Liver (tissue), 9 donors: ENCODE results near the gene RGS7. TPM values are rescaled to one million over a fixed set of nuclear protein-coding genes. Genes with fewer than 3 reads are reported as not detected.

Source experiments
- DNase-seq: peaks from one replicate; pipeline ENCODE4 v3.0.0-alpha.2; 2017; ENCODE audit warnings: low spot score
- H3K27ac ChIP-seq, 2 donors: one replicate each; pipeline ENCODE4 v1.7.0; 2013; ENCODE audit warnings: inconsistent platforms in 2 of 2, low read length in 2 of 2, control low read depth in 1 of 2, low read depth in 1 of 2, mild to moderate bottlenecking in 1 of 2
- H3K27me3 ChIP-seq, 4 donors: one replicate each; pipeline versions ENCODE4 v1.6.1 to v1.7.0; 2013; ENCODE audit warnings: low read length in 3 of 4, inconsistent platforms in 1 of 4, mild to moderate bottlenecking in 1 of 4, moderate library complexity in 1 of 4; ENCODE audit not compliant: control insufficient read depth in 4 of 4, insufficient read depth in 4 of 4
- H3K36me3 ChIP-seq, 4 donors: one replicate each; pipeline versions ENCODE4 v1.6.1 to v1.7.0; 2013; ENCODE audit warnings: low read length in 3 of 4, mild to moderate bottlenecking in 3 of 4, low read depth in 1 of 4, moderate library complexity in 1 of 4; ENCODE audit not compliant: control insufficient read depth in 4 of 4, insufficient read depth in 3 of 4
- H3K4me1 ChIP-seq, 4 donors: one replicate each; pipeline versions ENCODE4 v1.6.1 to v1.7.0; 2013; ENCODE audit warnings: low read length in 3 of 4, mild to moderate bottlenecking in 3 of 4, moderate library complexity in 1 of 4; ENCODE audit not compliant: control insufficient read depth in 4 of 4, insufficient read depth in 4 of 4
- H3K4me3 ChIP-seq, 3 donors: one replicate each; pipeline versions ENCODE4 v1.6.1 to v1.7.0; 2013; ENCODE audit warnings: low read length in 3 of 3, control low read depth in 1 of 3, low read depth in 1 of 3, mild to moderate bottlenecking in 1 of 3
- H3K9ac ChIP-seq, 2 donors: one replicate each; pipeline ENCODE4 v1.7.0; 2013; ENCODE audit warnings: low read length in 2 of 2, mild to moderate bottlenecking in 2 of 2, moderate library complexity in 2 of 2, control low read depth in 1 of 2, low read depth in 1 of 2
- H3K9me3 ChIP-seq, 4 donors: one replicate each; pipeline versions ENCODE4 v1.6.1 to v1.7.0; 2013; ENCODE audit warnings: low read length in 3 of 4; ENCODE audit not compliant: control insufficient read depth in 4 of 4
- EGR1 ChIP-seq, 2 donors: IDR thresholded peaks; 2 replicates each; pipeline ENCODE4 v1.6.1; 2016 to 2018; ENCODE audit warnings: antibody characterized with exemption in 2 of 2, low read depth in 2 of 2
- FOXA1 ChIP-seq: IDR thresholded peaks from 2 replicates; pipeline ENCODE4 v1.6.1; 2016; ENCODE audit warnings: antibody characterized with exemption
- FOXA2 ChIP-seq: IDR thresholded peaks from 2 replicates; pipeline ENCODE4 v1.6.1; 2016; ENCODE audit warnings: antibody characterized with exemption
- GABPA ChIP-seq, 2 donors: IDR thresholded peaks in 1 of 2; conservative IDR thresholded peaks in 1 of 2; 2 replicates each; pipeline ENCODE4 v1.6.1; 2016; ENCODE audit warnings: antibody characterized with exemption in 2 of 2, mild to moderate bottlenecking in 1 of 2, moderate library complexity in 1 of 2
- HNF4A ChIP-seq, 2 donors: conservative IDR thresholded peaks; 2 replicates each; pipeline ENCODE4 v1.6.1; 2016; ENCODE audit warnings: antibody characterized with exemption in 2 of 2, mild to moderate bottlenecking in 2 of 2
- HNF4G ChIP-seq: IDR thresholded peaks from 2 replicates; pipeline ENCODE4 v1.6.1; 2016; ENCODE audit warnings: antibody characterized with exemption
- JUND ChIP-seq, 2 donors: IDR thresholded peaks; 2 replicates each; pipeline ENCODE4 v1.6.1; 2016; ENCODE audit warnings: antibody characterized with exemption in 2 of 2
- NR2F2 ChIP-seq: IDR thresholded peaks from 2 replicates; pipeline ENCODE4 v1.6.1; 2016; ENCODE audit warnings: antibody characterized with exemption
- RAD21 ChIP-seq, 2 donors: IDR thresholded peaks; 2 replicates each; pipeline ENCODE4 v1.6.1; 2016; ENCODE audit warnings: antibody characterized with exemption in 2 of 2, mild to moderate bottlenecking in 2 of 2
- RXRA ChIP-seq, 2 donors: IDR thresholded peaks; 2 replicates each; pipeline ENCODE4 v1.6.1; 2017 to 2018; ENCODE audit warnings: antibody characterized with exemption in 2 of 2, mild to moderate bottlenecking in 1 of 2
- SP1 ChIP-seq: IDR thresholded peaks from 2 replicates; pipeline ENCODE4 v1.6.1; 2018; ENCODE audit warnings: antibody characterized with exemption, mild to moderate bottlenecking
- TAF1 ChIP-seq: conservative IDR thresholded peaks from 2 replicates; pipeline ENCODE4 v1.6.1; 2016; ENCODE audit warnings: antibody characterized with exemption, mild to moderate bottlenecking
- YY1 ChIP-seq: IDR thresholded peaks from 2 replicates; pipeline ENCODE4 v1.6.1; 2016; ENCODE audit warnings: antibody characterized with exemption, mild to moderate bottlenecking
- WGBS: extraction: QIAGEN DNeasy Blood & Tissue Kit; methylation state at CpG from one replicate; pipeline ENCODE4 v1.1.7; 2013; 5-methylcytosine and 5-hydroxymethylcytosine counted together
- polyA plus RNA-seq, 2 donors: library from polyadenylated mRNA; stranded (reverse) in 1 of 2; unstranded in 1 of 2; fragments of 200-250 nt in 1 of 2; fragments of >200 nt in 1 of 2; fragmentation: Nextera tagmentation in 1 of 2; extraction: Ambion mirVana in 1 of 2; gene quantifications; one replicate each; pipeline versions ENCODE4 v1.2.1 to v1.2.3, GENCODE V29; 2013 to 2015
- total RNA-seq, 2 donors: library from RNA; depleted of rRNA; stranded (reverse); fragments of >200 nt; gene quantifications; one replicate each; pipeline ENCODE4 v1.2.3, GENCODE V29; 2014
- TF ChIP-seq, protein P1 (sequence below): IDR thresholded peaks from 2 replicates; pipeline ENCODE4 v1.6.1; 2016; ENCODE audit warnings: antibody characterized with exemption
- TF ChIP-seq, protein P2 (sequence below): fragments of 150-350 bp; IDR thresholded peaks from 2 replicates; pipeline ENCODE4 v1.5.1; 2017; ENCODE audit warnings: improper control_type of control experiment, low read depth, low read length; ENCODE audit not compliant: missing input control
- TF ChIP-seq, protein P3 (sequence below): IDR thresholded peaks from 2 replicates; pipeline ENCODE4 v1.6.1; 2016; ENCODE audit warnings: antibody characterized with exemption
- TF ChIP-seq, protein P4 (sequence below): IDR thresholded peaks from 2 replicates; pipeline ENCODE4 v1.6.1; 2016; ENCODE audit warnings: antibody characterized with exemption, mild to moderate bottlenecking
- TF ChIP-seq, protein P5 (sequence below): IDR thresholded peaks from 2 replicates; pipeline ENCODE4 v1.6.1; 2016; ENCODE audit warnings: antibody characterized with exemption
- donor health status: healthy.
- donor health status: healthy.
- donor health status: healthy.
- donor health status: healthy.
- donor health status: healthy.

RGS7 gene
- total and polyA plus RNA-seq, 4 donors, result 0.05 to 0.18 TPM; not detected in 2

DNA sequence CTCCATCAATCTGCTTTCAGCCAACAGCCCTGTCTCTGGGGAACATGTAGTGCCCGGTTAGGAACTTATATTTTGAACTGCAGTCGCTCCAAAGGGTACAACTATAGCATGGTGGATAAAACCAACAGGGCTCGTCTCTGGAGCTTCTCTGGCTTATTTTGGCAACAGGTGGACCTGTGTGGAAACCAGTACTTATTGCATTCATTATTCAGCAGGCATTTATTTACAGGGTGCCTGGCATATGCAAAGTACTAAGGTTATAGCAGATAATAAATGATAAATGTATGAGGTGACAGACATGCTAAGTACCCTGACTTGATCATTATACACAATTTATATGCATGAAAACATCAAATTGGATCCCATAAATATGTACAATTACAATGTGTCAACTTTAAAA lies 93.7 kb downstream of the RGS7 start:
- H3K27ac ChIP-seq, result no peak overlapping the region
- WGBS, result 75% methylated on average over 3 of the region's 3 CpGs
- no peak overlapping the region for H3K9ac ChIP-seq
- H3K36me3 ChIP-seq, result no peaks in the 10 kb centered on the region
- TF ChIP-seq RXRA (IDR thresholded peaks at IDR 0.05), result no peak
- no peak for TF ChIP-seq YY1
- TF ChIP-seq, protein P1, sequence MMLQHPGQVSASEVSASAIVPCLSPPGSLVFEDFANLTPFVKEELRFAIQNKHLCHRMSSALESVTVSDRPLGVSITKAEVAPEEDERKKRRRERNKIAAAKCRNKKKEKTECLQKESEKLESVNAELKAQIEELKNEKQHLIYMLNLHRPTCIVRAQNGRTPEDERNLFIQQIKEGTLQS, result no peak
- TF ChIP-seq FOXA1, result no peak
- TF ChIP-seq HNF4G, result no peak
- no peak for TF ChIP-seq RAD21 (IDR thresholded peaks at IDR 0.05)
- TF ChIP-seq, protein P2, sequence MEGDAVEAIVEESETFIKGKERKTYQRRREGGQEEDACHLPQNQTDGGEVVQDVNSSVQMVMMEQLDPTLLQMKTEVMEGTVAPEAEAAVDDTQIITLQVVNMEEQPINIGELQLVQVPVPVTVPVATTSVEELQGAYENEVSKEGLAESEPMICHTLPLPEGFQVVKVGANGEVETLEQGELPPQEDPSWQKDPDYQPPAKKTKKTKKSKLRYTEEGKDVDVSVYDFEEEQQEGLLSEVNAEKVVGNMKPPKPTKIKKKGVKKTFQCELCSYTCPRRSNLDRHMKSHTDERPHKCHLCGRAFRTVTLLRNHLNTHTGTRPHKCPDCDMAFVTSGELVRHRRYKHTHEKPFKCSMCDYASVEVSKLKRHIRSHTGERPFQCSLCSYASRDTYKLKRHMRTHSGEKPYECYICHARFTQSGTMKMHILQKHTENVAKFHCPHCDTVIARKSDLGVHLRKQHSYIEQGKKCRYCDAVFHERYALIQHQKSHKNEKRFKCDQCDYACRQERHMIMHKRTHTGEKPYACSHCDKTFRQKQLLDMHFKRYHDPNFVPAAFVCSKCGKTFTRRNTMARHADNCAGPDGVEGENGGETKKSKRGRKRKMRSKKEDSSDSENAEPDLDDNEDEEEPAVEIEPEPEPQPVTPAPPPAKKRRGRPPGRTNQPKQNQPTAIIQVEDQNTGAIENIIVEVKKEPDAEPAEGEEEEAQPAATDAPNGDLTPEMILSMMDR, result no peak
- no peak for TF ChIP-seq JUND (IDR thresholded peaks at IDR 0.05)
- no peak for TF ChIP-seq FOXA2
- TF ChIP-seq, protein P3, sequence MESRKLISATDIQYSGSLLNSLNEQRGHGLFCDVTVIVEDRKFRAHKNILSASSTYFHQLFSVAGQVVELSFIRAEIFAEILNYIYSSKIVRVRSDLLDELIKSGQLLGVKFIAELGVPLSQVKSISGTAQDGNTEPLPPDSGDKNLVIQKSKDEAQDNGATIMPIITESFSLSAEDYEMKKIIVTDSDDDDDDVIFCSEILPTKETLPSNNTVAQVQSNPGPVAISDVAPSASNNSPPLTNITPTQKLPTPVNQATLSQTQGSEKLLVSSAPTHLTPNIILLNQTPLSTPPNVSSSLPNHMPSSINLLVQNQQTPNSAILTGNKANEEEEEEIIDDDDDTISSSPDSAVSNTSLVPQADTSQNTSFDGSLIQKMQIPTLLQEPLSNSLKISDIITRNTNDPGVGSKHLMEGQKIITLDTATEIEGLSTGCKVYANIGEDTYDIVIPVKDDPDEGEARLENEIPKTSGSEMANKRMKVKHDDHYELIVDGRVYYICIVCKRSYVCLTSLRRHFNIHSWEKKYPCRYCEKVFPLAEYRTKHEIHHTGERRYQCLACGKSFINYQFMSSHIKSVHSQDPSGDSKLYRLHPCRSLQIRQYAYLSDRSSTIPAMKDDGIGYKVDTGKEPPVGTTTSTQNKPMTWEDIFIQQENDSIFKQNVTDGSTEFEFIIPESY, result no peak
- no peak for TF ChIP-seq NR2F2
- no peak for TF ChIP-seq HNF4A (conservative IDR thresholded peaks at IDR 0.05)
- no peak for TF ChIP-seq TAF1
- TF ChIP-seq GABPA (IDR thresholded peaks at IDR 0.05 in 1 of 2, conservative IDR thresholded peaks at IDR 0.05 in 1 of 2), result no peak
- TF ChIP-seq, protein P4, sequence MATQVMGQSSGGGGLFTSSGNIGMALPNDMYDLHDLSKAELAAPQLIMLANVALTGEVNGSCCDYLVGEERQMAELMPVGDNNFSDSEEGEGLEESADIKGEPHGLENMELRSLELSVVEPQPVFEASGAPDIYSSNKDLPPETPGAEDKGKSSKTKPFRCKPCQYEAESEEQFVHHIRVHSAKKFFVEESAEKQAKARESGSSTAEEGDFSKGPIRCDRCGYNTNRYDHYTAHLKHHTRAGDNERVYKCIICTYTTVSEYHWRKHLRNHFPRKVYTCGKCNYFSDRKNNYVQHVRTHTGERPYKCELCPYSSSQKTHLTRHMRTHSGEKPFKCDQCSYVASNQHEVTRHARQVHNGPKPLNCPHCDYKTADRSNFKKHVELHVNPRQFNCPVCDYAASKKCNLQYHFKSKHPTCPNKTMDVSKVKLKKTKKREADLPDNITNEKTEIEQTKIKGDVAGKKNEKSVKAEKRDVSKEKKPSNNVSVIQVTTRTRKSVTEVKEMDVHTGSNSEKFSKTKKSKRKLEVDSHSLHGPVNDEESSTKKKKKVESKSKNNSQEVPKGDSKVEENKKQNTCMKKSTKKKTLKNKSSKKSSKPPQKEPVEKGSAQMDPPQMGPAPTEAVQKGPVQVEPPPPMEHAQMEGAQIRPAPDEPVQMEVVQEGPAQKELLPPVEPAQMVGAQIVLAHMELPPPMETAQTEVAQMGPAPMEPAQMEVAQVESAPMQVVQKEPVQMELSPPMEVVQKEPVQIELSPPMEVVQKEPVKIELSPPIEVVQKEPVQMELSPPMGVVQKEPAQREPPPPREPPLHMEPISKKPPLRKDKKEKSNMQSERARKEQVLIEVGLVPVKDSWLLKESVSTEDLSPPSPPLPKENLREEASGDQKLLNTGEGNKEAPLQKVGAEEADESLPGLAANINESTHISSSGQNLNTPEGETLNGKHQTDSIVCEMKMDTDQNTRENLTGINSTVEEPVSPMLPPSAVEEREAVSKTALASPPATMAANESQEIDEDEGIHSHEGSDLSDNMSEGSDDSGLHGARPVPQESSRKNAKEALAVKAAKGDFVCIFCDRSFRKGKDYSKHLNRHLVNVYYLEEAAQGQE, result no peak
- no peak for TF ChIP-seq EGR1 (IDR thresholded peaks at IDR 0.05; ENCODE audit: low read depth in 2 of 2)
- TF ChIP-seq, protein P5, sequence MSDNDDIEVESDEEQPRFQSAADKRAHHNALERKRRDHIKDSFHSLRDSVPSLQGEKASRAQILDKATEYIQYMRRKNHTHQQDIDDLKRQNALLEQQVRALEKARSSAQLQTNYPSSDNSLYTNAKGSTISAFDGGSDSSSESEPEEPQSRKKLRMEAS, result no peak
- no peak for TF ChIP-seq SP1
- no peak for DNase-seq
- no peak overlapping the region for H3K4me3 ChIP-seq
- no peaks in the 10 kb centered on the region for H3K9me3 ChIP-seq
- no peaks in the 10 kb centered on the region for H3K27me3 ChIP-seq
- H3K4me1 ChIP-seq, result no peaks in the 10 kb centered on the region

DNA sequence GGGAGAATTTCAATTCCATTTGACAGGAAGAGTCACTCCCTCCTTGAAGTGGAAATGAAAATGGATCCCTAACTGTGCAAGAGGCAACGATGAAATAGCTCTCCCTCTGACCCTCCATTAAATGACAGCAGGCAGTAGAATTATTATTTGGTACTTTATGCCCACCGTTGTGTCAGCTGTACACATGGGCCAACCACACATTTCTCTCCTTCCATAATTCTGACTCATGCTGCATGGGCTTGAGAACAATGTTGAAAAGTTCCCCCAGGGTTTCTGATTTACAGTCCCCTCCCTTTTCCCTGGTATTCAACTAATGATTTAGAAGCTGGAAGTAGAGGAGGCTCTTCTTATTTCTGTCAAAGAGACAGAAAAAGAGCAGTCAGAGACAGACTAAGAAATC lies 103.5 kb downstream of the RGS7 start:
- H3K27me3 ChIP-seq, result no peaks in the 10 kb centered on the region
- H3K4me1 ChIP-seq, result no peaks in the 10 kb centered on the region
- no peaks in the 10 kb centered on the region for H3K9me3 ChIP-seq
- H3K4me3 ChIP-seq, result no peak overlapping the region
- H3K36me3 ChIP-seq, result no peaks in the 10 kb centered on the region
- DNase-seq, result no peak
- H3K9ac ChIP-seq, result no peak overlapping the region
- no peak overlapping the region for H3K27ac ChIP-seq
- WGBS, result 70% methylated on average over 2 of the region's 2 CpGs
- TF ChIP-seq YY1, result no peak
- TF ChIP-seq NR2F2, result no peak
- TF ChIP-seq FOXA1, result no peak
- TF ChIP-seq GABPA (IDR thresholded peaks at IDR 0.05 in 1 of 2, conservative IDR thresholded peaks at IDR 0.05 in 1 of 2), result no peak
- no peak for TF ChIP-seq HNF4G
- TF ChIP-seq, protein P4, result no peak
- TF ChIP-seq JUND (IDR thresholded peaks at IDR 0.05), result no peak
- TF ChIP-seq, protein P5, result no peak
- no peak for TF ChIP-seq FOXA2
- TF ChIP-seq EGR1 (IDR thresholded peaks at IDR 0.05; ENCODE audit: low read depth in 2 of 2), result no peak
- TF ChIP-seq, protein P1, result no peak
